Measurements from ENCODE around the gene UBE2D2.

GRCh38 chr5:139600336-139600949 lies 39.3 kb downstream of the UBE2D2 start:
- no peak for TF ChIP-seq CTCF (IDR thresholded peaks at IDR 0.05; ENCODE audit: low read length)
- no peak for TF ChIP-seq EZH2 (IDR thresholded peaks at IDR 0.05; ENCODE audit: borderline replicate concordance, low read length)
